Endothelial cell (in vitro differentiated cells): ENCODE measurements around the gene EGFL6. TPM values are rescaled to one million over a fixed set of nuclear protein-coding genes. Genes with fewer than 3 reads are reported as not detected.
"Not testable (repeated sequence)": the region's sequence is repeated elsewhere in the genome, so short reads cannot be mapped to it uniquely, and the experiment has no call there.

Experiments used
- DNase-seq: peaks from one replicate; pipeline ENCODE4 v3.0.0; 2021; ENCODE audit warnings: low spot score
- H3K27ac Mint-ChIP-seq: one replicate; pipeline ENCODE4 v1.8.0; 2021; ENCODE audit warnings: mixed read lengths, inconsistent platforms; ENCODE audit not compliant: unreplicated experiment
- H3K27me3 Mint-ChIP-seq: one replicate; pipeline ENCODE4 v1.8.0; 2021; ENCODE audit warnings: mild to moderate bottlenecking, moderate library complexity, mixed read lengths, inconsistent platforms; ENCODE audit not compliant: unreplicated experiment
- H3K36me3 Mint-ChIP-seq: one replicate; pipeline ENCODE4 v1.8.0; 2021; ENCODE audit warnings: mild to moderate bottlenecking, low read depth, mixed read lengths, inconsistent platforms; ENCODE audit not compliant: unreplicated experiment
- H3K4me1 Mint-ChIP-seq: one replicate; pipeline ENCODE4 v1.8.0; 2021; ENCODE audit warnings: mild to moderate bottlenecking, mixed read lengths, inconsistent platforms; ENCODE audit not compliant: unreplicated experiment
- H3K4me3 Mint-ChIP-seq: one replicate; pipeline ENCODE4 v1.8.0; 2021; ENCODE audit warnings: mild to moderate bottlenecking, mixed read lengths, inconsistent platforms; ENCODE audit not compliant: unreplicated experiment
- H3K9me3 Mint-ChIP-seq: one replicate; pipeline ENCODE4 v1.8.0; 2021; ENCODE audit warnings: mixed read lengths, inconsistent platforms; ENCODE audit not compliant: unreplicated experiment
- CTCF ChIP-seq: fragments of 200-600 bp; sonication (generic); IDR thresholded peaks from one replicate; pipeline ENCODE4 v1.5.0; 2021; ENCODE audit warnings: antibody characterized with exemption; ENCODE audit not compliant: unreplicated experiment
- microRNA-seq: library from miRNA; unstranded; fragments of <30 nt; microRNA quantifications from one replicate; pipeline ENCODE4, GENCODE V29; 2020; ENCODE audit not compliant: unreplicated experiment
- total RNA-seq: library from RNA; stranded (reverse); fragmentation: NEBNext Ultra II Directional; extraction: Animal tissue kit (Norgen Biotek cat#: 25700); gene quantifications from one replicate; pipeline ENCODE4 v1.2.1, GENCODE V29; 2021; ENCODE audit not compliant: unreplicated experiment

EGFL6 gene
- total RNA-seq, 1 donor from 2014 or later, result not detected

- no peak for DNase-seq
- no peak overlapping the region for H3K27ac Mint-ChIP-seq
- no peaks in the 10 kb centered on the region for H3K36me3 Mint-ChIP-seq
- H3K4me1 Mint-ChIP-seq, result no peaks in the 10 kb centered on the region
- H3K27me3 Mint-ChIP-seq, result no peaks in the 10 kb centered on the region
- H3K9me3 Mint-ChIP-seq, result no peaks in the 10 kb centered on the region
- H3K4me3 Mint-ChIP-seq, result no peak overlapping the region
- TF ChIP-seq CTCF, result no peak
Measured at GRCh38 chrX:13673016-13673415, 103.6 kb downstream of the EGFL6 start.

GRCh38 chrX:13676885-13677284 is 107.5 kb downstream of the EGFL6 start:
- H3K27ac Mint-ChIP-seq, result no peak overlapping the region
- TF ChIP-seq CTCF, result no peak
- no peaks in the 10 kb centered on the region for H3K36me3 Mint-ChIP-seq
- no peaks in the 10 kb centered on the region for H3K9me3 Mint-ChIP-seq
- DNase-seq, result no peak
- H3K4me3 Mint-ChIP-seq, result no peak overlapping the region
- H3K27me3 Mint-ChIP-seq, result no peaks in the 10 kb centered on the region
- H3K4me1 Mint-ChIP-seq, result no peaks in the 10 kb centered on the region

DNA sequence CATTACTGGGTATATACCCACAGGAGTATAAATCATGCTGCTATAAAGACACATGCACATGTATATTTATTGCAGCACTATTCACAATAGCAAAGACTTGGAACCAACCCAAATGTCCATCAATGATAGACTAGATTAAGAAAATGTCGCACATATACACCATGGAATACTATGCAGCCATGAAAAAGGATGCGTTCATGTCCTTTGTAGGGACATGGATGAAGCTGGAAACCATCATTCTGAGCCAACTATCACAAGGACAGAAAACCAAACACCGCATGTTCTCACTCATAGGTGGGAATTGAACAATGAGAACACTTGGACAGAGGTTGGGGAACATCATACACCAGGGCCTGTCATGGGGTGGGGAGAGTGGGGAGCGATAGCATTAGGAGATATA is 110.3 kb downstream of the EGFL6 start:
- H3K4me1 Mint-ChIP-seq, H3K27ac Mint-ChIP-seq, H3K4me3 Mint-ChIP-seq, H3K36me3 Mint-ChIP-seq, H3K9me3 Mint-ChIP-seq, H3K27me3 Mint-ChIP-seq, DNase-seq: not testable (repeated sequence)

DNA sequence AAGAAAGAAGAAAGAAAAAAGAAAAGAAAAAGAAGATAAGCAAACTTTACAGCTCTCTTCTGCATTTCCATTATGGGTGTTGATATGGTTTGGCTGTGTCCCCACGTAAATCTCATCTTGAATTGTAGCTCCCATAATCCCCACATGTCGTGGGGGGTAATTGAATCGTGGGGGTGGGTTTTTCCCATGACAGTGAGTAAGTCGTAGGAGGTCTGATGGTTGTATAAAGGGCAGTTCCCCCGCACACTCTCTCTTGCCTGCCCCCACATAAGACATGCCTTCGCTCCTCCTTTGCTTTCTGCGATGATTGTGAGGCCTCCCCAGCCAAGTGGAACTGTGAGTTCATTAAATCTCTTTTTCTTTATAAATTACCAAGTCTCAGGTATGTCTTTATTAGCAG is 112.2 kb downstream of the EGFL6 start:
- Mint-ChIP-seq H3K27ac (no peak overlapping the region), H3K4me3 (no peak overlapping the region), H3K9me3 (no peaks in the 10 kb centered on the region), H3K27me3 (no peaks in the 10 kb centered on the region), H3K36me3 (no peaks in the 10 kb centered on the region), H3K4me1 (no peaks in the 10 kb centered on the region)
- DNase-seq, result no peak
- TF ChIP-seq CTCF, result no peak

Small RNA genes within 50 kb of the gene (microRNA-seq; reads per million reads assigned to microRNA genes)
- not detected for gene MIR6086

Other genes starting within 250 kb of the EGFL6 start
- gene ATXN3L, start 249.5 kb upstream of the EGFL6 start, total RNA-seq, result not detected
- 3.8 TPM for gene TCEANC, start 83.5 kb downstream of the EGFL6 start, total RNA-seq
- 11.2 TPM for gene RAB9A, start 119.5 kb downstream of the EGFL6 start, total RNA-seq
- gene TRAPPC2, start 165.0 kb downstream of the EGFL6 start, total RNA-seq, result 12.4 TPM
- 17.7 TPM for gene OFD1, start 165.1 kb downstream of the EGFL6 start, total RNA-seq
- 18.8 TPM for gene GPM6B, start 247.5 kb downstream of the EGFL6 start, total RNA-seq